GM23338 (cell line): Measurements from ENCODE around the gene NIPAL3. TPM values are rescaled to one million over a fixed set of nuclear protein-coding genes. Genes with fewer than 3 reads are reported as not detected.

Source experiments
- ATAC-seq: fragments of 200-7000 bp; cut with Tn5 transposase; 3 replicates; pipeline ENCODE4 v1.9.1; 2020
- DNase-seq: peaks from one replicate; pipeline ENCODE4 v3.0.0-alpha.2; 2015; ENCODE audit warnings: low spot score
- H2AFZ ChIP-seq: fragments of 200-600 bp; sonication (generic); 2 replicates; pipeline ENCODE4 v1.8.0; 2016; ENCODE audit warnings: antibody characterized with exemption, mild to moderate bottlenecking, moderate library complexity
- H3F3A ChIP-seq: fragments of 200-600 bp; sonication (generic); replicated peaks from 2 replicates; pipeline ENCODE4 v1.8.0; 2017; ENCODE audit warnings: antibody characterized with exemption, mixed run types, low read depth
- H3K27ac ChIP-seq: fragments of 200-600 bp; sonication (generic); 2 replicates; pipeline ENCODE4 v1.6.1; 2016; ENCODE audit warnings: low read depth
- H3K27me3 ChIP-seq: fragments of 200-600 bp; sonication (generic); 2 replicates; pipeline ENCODE4 v1.8.0; 2016; ENCODE audit warnings: mild to moderate bottlenecking, mixed run types, moderate library complexity; ENCODE audit not compliant: insufficient read depth
- H3K36me3 ChIP-seq: fragments of 200-600 bp; sonication (generic); 2 replicates; pipeline ENCODE4 v1.8.0; 2016; ENCODE audit warnings: mild to moderate bottlenecking; ENCODE audit not compliant: insufficient read depth
- H3K4me1 ChIP-seq: fragments of 200-600 bp; sonication (generic); 2 replicates; pipeline ENCODE4 v1.8.0; 2016; ENCODE audit warnings: mild to moderate bottlenecking, moderate library complexity; ENCODE audit not compliant: insufficient read depth
- H3K4me2 ChIP-seq: fragments of 200-600 bp; sonication (generic); 2 replicates; pipeline ENCODE4 v1.7.1; 2017; ENCODE audit warnings: mixed run types
- H3K4me3 ChIP-seq: fragments of 200-600 bp; sonication (generic); 2 replicates; pipeline ENCODE4 v1.6.1; 2016; ENCODE audit warnings: mixed run types
- H3K79me2 ChIP-seq: fragments of 200-600 bp; sonication (generic); replicated peaks from 2 replicates; pipeline ENCODE4 v1.8.0; 2017; ENCODE audit warnings: mild to moderate bottlenecking; ENCODE audit not compliant: insufficient read depth
- H3K9me2 ChIP-seq: fragments of 200-600 bp; sonication (generic); 2 replicates; pipeline ENCODE4 v1.8.0; 2017; ENCODE audit not compliant: insufficient read depth
- H4K20me1 ChIP-seq: fragments of 200-600 bp; sonication (generic); replicated peaks from 2 replicates; pipeline ENCODE4 v1.8.0; 2017; ENCODE audit warnings: mild to moderate bottlenecking; ENCODE audit not compliant: insufficient read depth
- H3K27ac Mint-ChIP-seq: 2 replicates; pipeline ENCODE4 v1.8.0; 2020; ENCODE audit warnings: inconsistent platforms, mild to moderate bottlenecking, moderate library complexity, mixed read lengths
- H3K27me3 Mint-ChIP-seq: 3 replicates; pipeline ENCODE4 v1.8.0; 2022; ENCODE audit warnings: low read depth, mild to moderate bottlenecking, moderate library complexity, mixed read lengths, inconsistent platforms; ENCODE audit not compliant: insufficient read depth, poor library complexity
- H3K36me3 Mint-ChIP-seq: 3 replicates; pipeline ENCODE4 v1.8.0; 2021; ENCODE audit warnings: low read depth, mild to moderate bottlenecking, inconsistent platforms, moderate library complexity, mixed read lengths
- H3K4me1 Mint-ChIP-seq: 3 replicates; pipeline ENCODE4 v1.8.0; 2020; ENCODE audit warnings: mild to moderate bottlenecking, inconsistent platforms, mixed read lengths
- H3K4me3 Mint-ChIP-seq: 3 replicates; pipeline ENCODE4 v1.8.0; 2021; ENCODE audit warnings: moderate library complexity, mild to moderate bottlenecking, inconsistent platforms, mixed read lengths
- H3K9me3 Mint-ChIP-seq: 3 replicates; pipeline ENCODE4 v1.8.0; 2020; ENCODE audit warnings: moderate library complexity, mild to moderate bottlenecking, inconsistent platforms, mixed read lengths
- CREB1 ChIP-seq: fragments of 250-450 bp; sonication (Bioruptor Pico); IDR thresholded peaks from 2 replicates; pipeline ENCODE4 v1.5.0; 2020; ENCODE audit warnings: low read depth, mild to moderate bottlenecking, moderate library complexity
- EZH2 ChIP-seq: fragments of 200-600 bp; sonication (generic); IDR thresholded peaks from one replicate; pipeline ENCODE4 v1.8.0; 2017; ENCODE audit warnings: antibody characterized with exemption, mild to moderate bottlenecking, low read depth; ENCODE audit not compliant: unreplicated experiment
- EZH2phosphoT487 ChIP-seq: fragments of 200-600 bp; sonication (generic); IDR thresholded peaks from one replicate; pipeline ENCODE4 v1.8.1; 2018; ENCODE audit warnings: antibody characterized with exemption; ENCODE audit not compliant: unreplicated experiment
- JUNB ChIP-seq: IDR thresholded peaks from one replicate; pipeline ENCODE4 v1.6.1; 2016; ENCODE audit warnings: antibody characterized with exemption; ENCODE audit not compliant: unreplicated experiment
- NANOG ChIP-seq: IDR thresholded peaks from 2 replicates; pipeline ENCODE4 v1.6.1; 2016; ENCODE audit warnings: antibody characterized with exemption, borderline replicate concordance
- POLR2AphosphoS5 ChIP-seq: IDR thresholded peaks from 2 replicates; pipeline ENCODE4 v1.6.1; 2016; ENCODE audit warnings: antibody characterized with exemption, low read depth
- REST ChIP-seq: IDR thresholded peaks from one replicate; pipeline ENCODE4 v1.6.1; 2018; ENCODE audit warnings: antibody characterized with exemption; ENCODE audit not compliant: unreplicated experiment
- STAT1 ChIP-seq: IDR thresholded peaks from one replicate; pipeline ENCODE4 v1.6.1; 2016; ENCODE audit warnings: antibody characterized with exemption; ENCODE audit not compliant: unreplicated experiment
- ZNF114 ChIP-seq: fragments of 250-450 bp; sonication (Bioruptor Pico); IDR thresholded peaks from 2 replicates; pipeline ENCODE4 v1.5.0; 2020; ENCODE audit warnings: mild to moderate bottlenecking, moderate library complexity
- ZNF331 ChIP-seq: fragments of 250-450 bp; sonication (Bioruptor Pico); IDR thresholded peaks from 2 replicates; pipeline ENCODE4 v1.5.0; 2020; ENCODE audit warnings: low read depth, mild to moderate bottlenecking, moderate library complexity
- ZNF462 ChIP-seq: fragments of 250-450 bp; sonication (Bioruptor Pico); IDR thresholded peaks from 2 replicates; pipeline ENCODE4 v1.5.0; 2020; ENCODE audit warnings: mild to moderate bottlenecking, moderate library complexity
- polyA plus RNA-seq: library from polyadenylated mRNA; unstranded; fragments of >200 nt; fragmentation: Nextera tagmentation; extraction: Ambion mirVana; gene quantifications from 2 replicates; pipeline ENCODE4 v1.2.1, GENCODE V29; 2016
- total RNA-seq: library from RNA; depleted of rRNA; stranded (reverse); fragments of >200 nt; shearing (Covaris generic); gene quantifications from 2 replicates; pipeline ENCODE4 v1.2.3, GENCODE V29; 2014
- TF ChIP-seq, protein P1 (sequence below), 2 experiments: fragments of 200-600 bp in 1 of 2; sonication (generic) in 1 of 2; conservative IDR thresholded peaks; 2 replicates each; pipeline versions ENCODE4 v1.5.1 to v1.6.1; 2016 to 2017; ENCODE audit warnings: antibody characterized with exemption in 2 of 2, low read depth in 2 of 2, mild to moderate bottlenecking in 2 of 2, moderate library complexity in 1 of 2
- TF ChIP-seq, protein P2 (sequence below): IDR thresholded peaks from 2 replicates; pipeline ENCODE4 v1.6.1; 2016; ENCODE audit warnings: antibody characterized with exemption

NIPAL3 gene
- total and polyA plus RNA-seq, 2 experiments from 2014 or later = 5.5 to 9.6 TPM

- Histone ChIP-seq H3K4me3 (no peak overlapping the region), H3K27me3 (no peaks in the 10 kb centered on the region), H3K79me2 (no peaks in the 10 kb centered on the region), H3K27ac (peak overlapping the region; percentile 78), H3F3A (peaks cover 6% of the 10 kb centered on the region; the same call in 1 of the 2 replicates), H3K36me3 (no peaks in the 10 kb centered on the region), H3K4me2 (peak overlapping the region; percentile 49), H2AFZ (no peak overlapping the region), H3K9me2 (no peaks in the 10 kb centered on the region), H3K4me1 (peaks cover 21% of the 10 kb centered on the region), H4K20me1 (no peaks in the 10 kb centered on the region)
- Mint-ChIP-seq H3K27me3 (peaks cover 12% of the 10 kb centered on the region), H3K36me3 (peaks cover 3% of the 10 kb centered on the region; the same call in 1 of the 3 replicates), H3K4me1 (peaks cover 31% of the 10 kb centered on the region), H3K4me3 (no peak overlapping the region), H3K27ac (peak overlapping the region; percentile 79), H3K9me3 (no peaks in the 10 kb centered on the region)
- DNase-seq (no peak), ATAC-seq (no peak)
- TF ChIP-seq REST (no peak), NANOG (no peak), ZNF114 (CRISPR knock-in tag) (no peak), ZNF462 (CRISPR knock-in tag) (no peak), EZH2phosphoT487 (no peak), JUNB (no peak), STAT1 (no peak), CREB1 (CRISPR knock-in tag) (no peak), ZNF331 (CRISPR knock-in tag) (no peak), POLR2AphosphoS5 (no peak), EZH2 (no peak)
- TF ChIP-seq, protein P1, sequence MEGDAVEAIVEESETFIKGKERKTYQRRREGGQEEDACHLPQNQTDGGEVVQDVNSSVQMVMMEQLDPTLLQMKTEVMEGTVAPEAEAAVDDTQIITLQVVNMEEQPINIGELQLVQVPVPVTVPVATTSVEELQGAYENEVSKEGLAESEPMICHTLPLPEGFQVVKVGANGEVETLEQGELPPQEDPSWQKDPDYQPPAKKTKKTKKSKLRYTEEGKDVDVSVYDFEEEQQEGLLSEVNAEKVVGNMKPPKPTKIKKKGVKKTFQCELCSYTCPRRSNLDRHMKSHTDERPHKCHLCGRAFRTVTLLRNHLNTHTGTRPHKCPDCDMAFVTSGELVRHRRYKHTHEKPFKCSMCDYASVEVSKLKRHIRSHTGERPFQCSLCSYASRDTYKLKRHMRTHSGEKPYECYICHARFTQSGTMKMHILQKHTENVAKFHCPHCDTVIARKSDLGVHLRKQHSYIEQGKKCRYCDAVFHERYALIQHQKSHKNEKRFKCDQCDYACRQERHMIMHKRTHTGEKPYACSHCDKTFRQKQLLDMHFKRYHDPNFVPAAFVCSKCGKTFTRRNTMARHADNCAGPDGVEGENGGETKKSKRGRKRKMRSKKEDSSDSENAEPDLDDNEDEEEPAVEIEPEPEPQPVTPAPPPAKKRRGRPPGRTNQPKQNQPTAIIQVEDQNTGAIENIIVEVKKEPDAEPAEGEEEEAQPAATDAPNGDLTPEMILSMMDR (conservative IDR thresholded peaks at IDR 0.05; ENCODE audit: low read depth in 2 of 2) = no peak
- TF ChIP-seq, protein P2, sequence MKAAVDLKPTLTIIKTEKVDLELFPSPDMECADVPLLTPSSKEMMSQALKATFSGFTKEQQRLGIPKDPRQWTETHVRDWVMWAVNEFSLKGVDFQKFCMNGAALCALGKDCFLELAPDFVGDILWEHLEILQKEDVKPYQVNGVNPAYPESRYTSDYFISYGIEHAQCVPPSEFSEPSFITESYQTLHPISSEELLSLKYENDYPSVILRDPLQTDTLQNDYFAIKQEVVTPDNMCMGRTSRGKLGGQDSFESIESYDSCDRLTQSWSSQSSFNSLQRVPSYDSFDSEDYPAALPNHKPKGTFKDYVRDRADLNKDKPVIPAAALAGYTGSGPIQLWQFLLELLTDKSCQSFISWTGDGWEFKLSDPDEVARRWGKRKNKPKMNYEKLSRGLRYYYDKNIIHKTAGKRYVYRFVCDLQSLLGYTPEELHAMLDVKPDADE = no peak
Measured at GRCh38 chr1:24392604-24392946, 23.0 kb upstream of the NIPAL3 start.
